IPS DF 4.7 (cell line): Measurements from ENCODE around the gene FOXJ3.
"Not testable (repeated sequence)": the region's sequence is repeated elsewhere in the genome, so short reads cannot be mapped to it uniquely, and the experiment has no call there.

Experiments used
- DNase-seq: peaks from one replicate; pipeline ENCODE4 v3.0.0-alpha.2; 2013; ENCODE audit warnings: low spot score; ENCODE audit errors: extremely low read depth

FOXJ3 gene

GRCh38 chr1:42258218-42258617 is 76.8 kb downstream of the FOXJ3 start:
- no peak for DNase-seq

- no peak for DNase-seq
These were observed 84.0 kb downstream of the FOXJ3 start for GRCh38 chr1:42251042-42251441.

GRCh38 chr1:42250164-42250563 is 84.9 kb downstream of the FOXJ3 start:
- no peak for DNase-seq

- no peak for DNase-seq
These were observed 93.9 kb downstream of the FOXJ3 start for GRCh38 chr1:42240966-42241755.

- DNase-seq = no peak
These were observed 95.5 kb downstream of the FOXJ3 start for GRCh38 chr1:42239555-42239954.

GRCh38 chr1:42239041-42239440 is 96.0 kb downstream of the FOXJ3 start:
- no peak for DNase-seq

- no peak for DNase-seq
These were observed 103.8 kb downstream of the FOXJ3 start for GRCh38 chr1:42231253-42231652.

- no peak for DNase-seq
These were observed 106.1 kb downstream of the FOXJ3 start for GRCh38 chr1:42228938-42229337.

GRCh38 chr1:42223036-42223435 is 112.0 kb downstream of the FOXJ3 start:
- no peak for DNase-seq

- no peak for DNase-seq
These were observed 113.0 kb downstream of the FOXJ3 start for GRCh38 chr1:42221952-42222606.

- DNase-seq = no peak
These were observed 113.6 kb downstream of the FOXJ3 start for GRCh38 chr1:42221456-42221855.

GRCh38 chr1:42219627-42220026 is 115.4 kb downstream of the FOXJ3 start:
- DNase-seq = no peak

- no peak for DNase-seq
These were observed 120.6 kb downstream of the FOXJ3 start for GRCh38 chr1:42214447-42214871.

GRCh38 chr1:42211224-42211623 is 123.8 kb downstream of the FOXJ3 start:
- no peak for DNase-seq

- no peak for DNase-seq
These were observed 124.5 kb downstream of the FOXJ3 start for GRCh38 chr1:42210421-42211133.

GRCh38 chr1:42209526-42210251 is 125.3 kb downstream of the FOXJ3 start:
- no peak for DNase-seq

- not testable (repeated sequence) for DNase-seq
These were observed 128.1 kb downstream of the FOXJ3 start for GRCh38 chr1:42206930-42207329.

GRCh38 chr1:42206164-42206563 is 128.9 kb downstream of the FOXJ3 start:
- no peak for DNase-seq

- DNase-seq = no peak
These were observed 133.0 kb downstream of the FOXJ3 start for GRCh38 chr1:42201986-42202385.

GRCh38 chr1:42198251-42198650 is 136.8 kb downstream of the FOXJ3 start:
- DNase-seq = no peak

GRCh38 chr1:42195841-42196240 is 139.2 kb downstream of the FOXJ3 start:
- DNase-seq = no peak

GRCh38 chr1:42192106-42192505 is 142.9 kb downstream of the FOXJ3 start:
- DNase-seq = no peak
